OCI-LY1 (cell line): ENCODE data around the gene CNIH2.

ENCODE experiments used
- H2AFZ ChIP-seq: fragments of 200-600 bp; sonication (generic), shearing (Covaris generic); 2 replicates; pipeline ENCODE4 v1.6.0; 2014; ENCODE audit warnings: antibody characterized with exemption, mild to moderate bottlenecking, low read length
- H3F3A ChIP-seq: fragments of 200-600 bp; sonication (generic), shearing (Covaris generic); 2 replicates; pipeline ENCODE4 v1.6.0; 2014; ENCODE audit warnings: mild to moderate bottlenecking, antibody characterized with exemption, low read length, moderate library complexity; ENCODE audit not compliant: insufficient read depth
- H3K27ac ChIP-seq: fragments of 200-600 bp; sonication (generic); 2 replicates; pipeline ENCODE4 v1.5.1; 2014; ENCODE audit warnings: low read length, mixed run types, mild to moderate bottlenecking, low read depth; ENCODE audit not compliant: poor library complexity, severe bottlenecking
- H3K27me3 ChIP-seq: fragments of 200-600 bp; sonication (generic); 2 replicates; pipeline ENCODE4 v1.6.0; 2014; ENCODE audit warnings: antibody characterized with exemption, mild to moderate bottlenecking, low read length, moderate library complexity; ENCODE audit not compliant: insufficient read depth
- H3K36me3 ChIP-seq: fragments of 200-600 bp; sonication (generic); 2 replicates; pipeline ENCODE4 v1.6.1; 2014; ENCODE audit warnings: mild to moderate bottlenecking, antibody characterized with exemption, low read length, moderate library complexity, mixed read lengths; ENCODE audit not compliant: insufficient read depth
- H3K4me1 ChIP-seq: fragments of 200-600 bp; sonication (generic); 2 replicates; pipeline ENCODE4 v1.5.1; 2014; ENCODE audit warnings: mild to moderate bottlenecking, low read length, moderate library complexity; ENCODE audit not compliant: insufficient read depth, severe bottlenecking
- H3K4me2 ChIP-seq: fragments of 200-600 bp; sonication (generic), shearing (Covaris generic); 2 replicates; pipeline ENCODE4 v1.6.1; 2014; ENCODE audit warnings: low read length
- H3K4me3 ChIP-seq: fragments of 200-600 bp; sonication (generic); 2 replicates; pipeline ENCODE4 v1.5.1; 2014; ENCODE audit warnings: low read length, low read depth, mild to moderate bottlenecking, mixed read lengths; ENCODE audit not compliant: poor library complexity, severe bottlenecking
- H3K79me2 ChIP-seq: fragments of 200-600 bp; shearing (Covaris generic); 2 replicates; pipeline ENCODE4 v1.6.1; 2016; ENCODE audit warnings: mixed run types, low read length, mixed read lengths; ENCODE audit not compliant: insufficient read depth
- H3K9ac ChIP-seq: fragments of 200-600 bp; sonication (generic), shearing (Covaris generic); 2 replicates; pipeline ENCODE4 v1.6.1; 2014; ENCODE audit warnings: mild to moderate bottlenecking, low read length, mixed read lengths
- H3K9me2 ChIP-seq: fragments of 200-600 bp; sonication (generic), shearing (Covaris generic); 2 replicates; pipeline ENCODE4 v1.6.1; 2014; ENCODE audit warnings: low read depth, mild to moderate bottlenecking, low read length, mixed read lengths
- H3K9me3 ChIP-seq: fragments of 200-600 bp; shearing (Covaris generic); 2 replicates; pipeline ENCODE4 v1.6.1; 2014; ENCODE audit warnings: low read length, mixed read lengths
- H4K20me1 ChIP-seq: fragments of 200-600 bp; sonication (generic), shearing (Covaris generic); 2 replicates; pipeline ENCODE4 v1.6.0; 2016; ENCODE audit warnings: mild to moderate bottlenecking, low read length; ENCODE audit not compliant: insufficient read depth
- EZH2 ChIP-seq: fragments of 200-600 bp; sonication (generic), shearing (Covaris generic); IDR thresholded peaks from 2 replicates; pipeline ENCODE4 v1.8.0; 2017; ENCODE audit warnings: borderline replicate concordance, mixed run types, mild to moderate bottlenecking, antibody characterized with exemption, low read length, moderate library complexity, mixed read lengths
- TF ChIP-seq, protein P1 (sequence below): fragments of 200-600 bp; sonication (generic), shearing (Covaris generic); IDR thresholded peaks from 2 replicates; pipeline ENCODE4 v1.5.1; 2017; ENCODE audit warnings: mild to moderate bottlenecking, antibody characterized with exemption, low read length, moderate library complexity, mixed read lengths

The CNIH2 gene

DNA sequence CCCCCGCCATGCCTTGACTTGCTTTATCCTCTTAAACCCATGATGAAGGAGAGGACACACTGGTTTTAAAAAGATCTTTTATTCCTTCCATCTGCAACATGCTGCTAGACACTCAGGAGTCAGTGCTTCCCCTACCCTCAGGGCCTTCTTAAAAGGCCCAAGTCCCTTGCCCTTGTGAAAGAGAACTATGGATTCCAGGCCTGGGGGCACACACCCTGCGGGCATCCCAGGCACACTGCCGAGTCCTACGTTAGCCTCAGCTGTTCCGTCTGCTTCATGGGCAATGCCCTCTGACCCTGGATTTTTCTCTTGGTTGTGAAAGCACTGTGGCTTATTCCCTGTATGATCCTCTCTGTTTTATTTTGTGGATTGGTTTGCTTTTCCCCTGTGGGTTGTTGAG, 44.7 kb upstream of the CNIH2 start:
- Histone ChIP-seq H4K20me1 (no peaks in the 10 kb centered on the region), H3K9me2 (no peaks in the 10 kb centered on the region), H3K27ac (no peak overlapping the region), H3F3A (no peaks in the 10 kb centered on the region), H3K79me2 (no peaks in the 10 kb centered on the region), H3K4me3 (no peak overlapping the region), H3K27me3 (no peaks in the 10 kb centered on the region), H3K4me2 (no peak overlapping the region), H3K9ac (no peak overlapping the region), H3K36me3 (peaks cover 76% of the 10 kb centered on the region), H2AFZ (no peak overlapping the region), H3K4me1 (no peaks in the 10 kb centered on the region), H3K9me3 (no peaks in the 10 kb centered on the region)
- no peak for TF ChIP-seq EZH2
- TF ChIP-seq, protein P1, sequence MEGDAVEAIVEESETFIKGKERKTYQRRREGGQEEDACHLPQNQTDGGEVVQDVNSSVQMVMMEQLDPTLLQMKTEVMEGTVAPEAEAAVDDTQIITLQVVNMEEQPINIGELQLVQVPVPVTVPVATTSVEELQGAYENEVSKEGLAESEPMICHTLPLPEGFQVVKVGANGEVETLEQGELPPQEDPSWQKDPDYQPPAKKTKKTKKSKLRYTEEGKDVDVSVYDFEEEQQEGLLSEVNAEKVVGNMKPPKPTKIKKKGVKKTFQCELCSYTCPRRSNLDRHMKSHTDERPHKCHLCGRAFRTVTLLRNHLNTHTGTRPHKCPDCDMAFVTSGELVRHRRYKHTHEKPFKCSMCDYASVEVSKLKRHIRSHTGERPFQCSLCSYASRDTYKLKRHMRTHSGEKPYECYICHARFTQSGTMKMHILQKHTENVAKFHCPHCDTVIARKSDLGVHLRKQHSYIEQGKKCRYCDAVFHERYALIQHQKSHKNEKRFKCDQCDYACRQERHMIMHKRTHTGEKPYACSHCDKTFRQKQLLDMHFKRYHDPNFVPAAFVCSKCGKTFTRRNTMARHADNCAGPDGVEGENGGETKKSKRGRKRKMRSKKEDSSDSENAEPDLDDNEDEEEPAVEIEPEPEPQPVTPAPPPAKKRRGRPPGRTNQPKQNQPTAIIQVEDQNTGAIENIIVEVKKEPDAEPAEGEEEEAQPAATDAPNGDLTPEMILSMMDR: no peak

DNA sequence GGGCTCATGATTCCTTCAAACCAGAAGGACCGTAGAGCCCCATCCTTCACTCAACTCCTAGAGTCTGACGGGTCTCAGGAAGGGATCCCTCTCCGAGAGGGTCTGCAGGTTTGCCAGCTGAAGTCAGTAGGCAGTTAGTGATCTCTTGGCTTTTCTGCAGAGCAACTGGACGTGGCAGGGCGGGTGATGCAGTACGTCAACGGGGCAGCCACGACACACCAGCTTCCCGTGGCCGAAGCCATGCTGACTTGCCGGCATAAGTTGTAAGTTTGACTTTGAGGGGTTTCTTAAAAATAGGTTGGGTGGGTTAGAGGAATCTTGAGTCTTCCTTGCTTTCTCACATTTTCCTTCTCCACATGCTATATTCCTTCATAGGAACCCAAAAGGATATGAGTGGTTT, 42.8 kb upstream of the CNIH2 start:
- H3F3A ChIP-seq: no peaks in the 10 kb centered on the region
- H3K9ac ChIP-seq: no peak overlapping the region
- H2AFZ ChIP-seq: no peak overlapping the region
- no peak for TF ChIP-seq EZH2
- TF ChIP-seq, protein P1: no peak
- H3K36me3 ChIP-seq: peaks cover 82% of the 10 kb centered on the region
- H3K79me2 ChIP-seq: no peaks in the 10 kb centered on the region
- no peaks in the 10 kb centered on the region for H3K27me3 ChIP-seq
- H4K20me1 ChIP-seq: no peaks in the 10 kb centered on the region
- H3K9me3 ChIP-seq: no peaks in the 10 kb centered on the region
- H3K9me2 ChIP-seq: no peaks in the 10 kb centered on the region
- no peaks in the 10 kb centered on the region for H3K4me1 ChIP-seq
- H3K27ac ChIP-seq: no peak overlapping the region
- H3K4me2 ChIP-seq: no peak overlapping the region
- no peak overlapping the region for H3K4me3 ChIP-seq

DNA sequence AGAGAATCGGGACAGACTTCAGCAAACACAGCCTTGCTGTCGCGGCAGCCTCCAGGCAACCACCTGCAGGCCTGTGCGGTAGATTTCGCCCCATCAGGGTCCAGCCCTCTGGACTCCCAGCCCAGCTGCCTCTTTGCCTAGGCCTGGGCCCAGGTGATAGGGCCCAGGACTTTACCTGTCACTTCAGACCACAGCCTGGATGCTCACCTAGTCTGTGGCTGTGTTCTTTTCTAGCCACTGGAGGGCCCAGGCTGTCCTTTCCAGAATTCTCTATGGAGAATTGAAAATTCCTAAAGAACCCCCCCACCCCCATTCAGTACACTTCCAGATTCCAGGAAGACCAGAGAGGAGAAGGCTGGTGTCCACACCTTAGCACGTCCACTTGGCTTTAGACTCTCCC, 40.1 kb upstream of the CNIH2 start:
- Histone ChIP-seq H3K9me2 (no peaks in the 10 kb centered on the region), H3K4me1 (peaks cover 15% of the 10 kb centered on the region), H3K27me3 (no peaks in the 10 kb centered on the region), H2AFZ (no peak overlapping the region), H3K27ac (no peak overlapping the region), H3K4me3 (no peak overlapping the region), H3K4me2 (no peak overlapping the region), H3F3A (no peaks in the 10 kb centered on the region), H3K79me2 (no peaks in the 10 kb centered on the region), H3K9me3 (no peaks in the 10 kb centered on the region), H3K36me3 (peaks cover 80% of the 10 kb centered on the region), H4K20me1 (no peaks in the 10 kb centered on the region), H3K9ac (no peak overlapping the region)
- no peak for TF ChIP-seq EZH2
- TF ChIP-seq, protein P1: no peak
